ENCODE measurements around the gene UBE2E2. TPM values are rescaled to one million over a fixed set of nuclear protein-coding genes. Genes with fewer than 3 reads are reported as not detected.

The UBE2E2 gene
- total and polyA plus RNA-seq, 9 donors: 25.5 to 84.9 (median 38.5) TPM

- TF ChIP-seq CTCF (IDR thresholded peaks at IDR 0.05) (no peak), EP300 (IDR thresholded peaks at IDR 0.05) (no peak), POLR2A (IDR thresholded peaks at IDR 0.05) (no peak)
- Histone ChIP-seq H3K4me3 (no peak overlapping the region), H3K9me3 (no peaks in the 10 kb centered on the region), H3K36me3 (no peaks in the 10 kb centered on the region), H3K27me3 (no peaks in the 10 kb centered on the region), H3K27ac (no peak overlapping the region), H3K4me1 (ENCODE audit: insufficient read depth) (no peaks in the 10 kb centered on the region)
- 90 to 97% (median 96%) methylated on average over 1 of the region's 1 CpG for WGBS, 3 donors
- no peak for DNase-seq
- intact Hi-C loops (cut with DNase I): no loop called here
Measured at GRCh38 chr3:23550402-23550801, 347.3 kb downstream of the UBE2E2 start.

GRCh38 chr3:23552506-23552905, 349.4 kb downstream of the UBE2E2 start:
- 82 to 94% (median 89%) methylated on average over 1 of the region's 1 CpG for WGBS, 3 donors
- Histone ChIP-seq H3K27ac (no peak overlapping the region), H3K36me3 (no peaks in the 10 kb centered on the region), H3K27me3 (no peaks in the 10 kb centered on the region), H3K4me3 (no peak overlapping the region), H3K4me1 (ENCODE audit: insufficient read depth) (no peaks in the 10 kb centered on the region), H3K9me3 (no peaks in the 10 kb centered on the region)
- intact Hi-C loops (cut with DNase I): no loop called here
- DNase-seq: no peak
- TF ChIP-seq EP300 (IDR thresholded peaks at IDR 0.05) (no peak), CTCF (IDR thresholded peaks at IDR 0.05) (no peak), POLR2A (IDR thresholded peaks at IDR 0.05) (no peak)

- H3K36me3 ChIP-seq: no peaks in the 10 kb centered on the region
Measured at GRCh38 chr3:23553353-23553752, 350.2 kb downstream of the UBE2E2 start.

DNA sequence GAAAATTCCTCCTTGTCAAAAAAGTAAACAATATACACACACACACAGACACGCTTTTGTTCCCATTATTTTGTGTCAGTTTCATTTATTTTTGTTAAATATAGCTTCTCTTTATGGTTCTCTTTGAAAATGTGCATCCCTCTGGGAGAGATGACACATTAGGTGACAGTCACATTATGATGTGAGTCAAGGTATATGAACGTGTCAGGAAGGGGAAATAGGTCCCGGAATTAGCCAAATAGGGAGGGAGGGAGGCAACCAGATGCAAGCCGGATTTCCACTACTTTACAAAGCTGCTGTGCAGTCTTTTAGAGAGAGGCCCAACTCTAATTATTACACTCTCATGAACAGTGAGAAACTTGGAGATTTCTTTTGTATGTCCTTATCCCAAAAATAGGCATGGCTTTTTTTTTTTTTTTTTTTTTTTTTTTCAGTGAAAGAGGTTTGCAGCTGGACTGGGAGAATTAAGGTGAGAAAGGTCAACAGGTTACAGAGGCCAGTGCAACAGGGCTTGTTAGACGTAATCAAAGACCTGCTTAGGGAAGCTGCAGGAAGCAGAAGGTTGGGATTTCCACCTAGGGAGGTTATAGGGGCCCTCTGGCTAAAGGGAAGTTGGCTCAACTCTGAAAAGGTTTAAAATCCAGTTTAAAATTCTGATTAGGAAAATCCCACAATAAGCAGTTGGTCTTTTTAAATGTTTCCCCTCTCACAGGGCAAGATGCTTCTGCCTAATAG, 362.1 kb downstream of the UBE2E2 start:
- WGBS, 3 donors: 79 to 87% (median 85%) methylated on average over 5 of the region's 5 CpGs

More at GRCh38 chr3:23553353-23553752, 350.2 kb downstream of the UBE2E2 start:
- TF ChIP-seq POLR2A (IDR thresholded peaks at IDR 0.05) (no peak), CTCF (IDR thresholded peaks at IDR 0.05) (no peak), EP300 (IDR thresholded peaks at IDR 0.05) (no peak)
- H3K9me3 ChIP-seq: no peaks in the 10 kb centered on the region
- WGBS, 3 donors: 85 to 90% (median 88%) methylated on average over 3 of the region's 3 CpGs
- no peaks in the 10 kb centered on the region for H3K27me3 ChIP-seq
- H3K4me1 ChIP-seq (ENCODE audit: insufficient read depth): no peaks in the 10 kb centered on the region
- no peak overlapping the region for H3K4me3 ChIP-seq
- intact Hi-C loops (cut with DNase I): no loop called here
- no peak overlapping the region for H3K27ac ChIP-seq
- DNase-seq: no peak

More for the DNA sequence above, 362.1 kb downstream of the UBE2E2 start:
- Histone ChIP-seq H3K27ac (no peak overlapping the region), H3K36me3 (no peaks in the 10 kb centered on the region), H3K27me3 (no peaks in the 10 kb centered on the region), H3K9me3 (no peaks in the 10 kb centered on the region), H3K4me1 (ENCODE audit: insufficient read depth) (no peaks in the 10 kb centered on the region), H3K4me3 (no peak overlapping the region)
- DNase-seq: no peak
- intact Hi-C loops (cut with DNase I): no loop called here
- TF ChIP-seq EP300 (IDR thresholded peaks at IDR 0.05) (no peak), POLR2A (IDR thresholded peaks at IDR 0.05) (no peak), CTCF (IDR thresholded peaks at IDR 0.05) (no peak)

Measured in ovary (tissue), 9 donors.